GM23338 (cell line): ENCODE measurements around the gene GPR3. TPM values are rescaled to one million over a fixed set of nuclear protein-coding genes. Genes with fewer than 3 reads are reported as not detected.

Experiments used
- ATAC-seq: fragments of 200-7000 bp; cut with Tn5 transposase; 3 replicates; pipeline ENCODE4 v1.9.1; 2020
- DNase-seq: peaks from one replicate; pipeline ENCODE4 v3.0.0-alpha.2; 2015; ENCODE audit warnings: low spot score
- H2AFZ ChIP-seq: fragments of 200-600 bp; sonication (generic); 2 replicates; pipeline ENCODE4 v1.8.0; 2016; ENCODE audit warnings: antibody characterized with exemption, mild to moderate bottlenecking, moderate library complexity
- H3F3A ChIP-seq: fragments of 200-600 bp; sonication (generic); replicated peaks from 2 replicates; pipeline ENCODE4 v1.8.0; 2017; ENCODE audit warnings: antibody characterized with exemption, mixed run types, low read depth
- H3K27ac ChIP-seq: fragments of 200-600 bp; sonication (generic); 2 replicates; pipeline ENCODE4 v1.6.1; 2016; ENCODE audit warnings: low read depth
- H3K27me3 ChIP-seq: fragments of 200-600 bp; sonication (generic); 2 replicates; pipeline ENCODE4 v1.8.0; 2016; ENCODE audit warnings: mild to moderate bottlenecking, mixed run types, moderate library complexity; ENCODE audit not compliant: insufficient read depth
- H3K36me3 ChIP-seq: fragments of 200-600 bp; sonication (generic); 2 replicates; pipeline ENCODE4 v1.8.0; 2016; ENCODE audit warnings: mild to moderate bottlenecking; ENCODE audit not compliant: insufficient read depth
- H3K4me1 ChIP-seq: fragments of 200-600 bp; sonication (generic); 2 replicates; pipeline ENCODE4 v1.8.0; 2016; ENCODE audit warnings: mild to moderate bottlenecking, moderate library complexity; ENCODE audit not compliant: insufficient read depth
- H3K4me2 ChIP-seq: fragments of 200-600 bp; sonication (generic); 2 replicates; pipeline ENCODE4 v1.7.1; 2017; ENCODE audit warnings: mixed run types
- H3K4me3 ChIP-seq: fragments of 200-600 bp; sonication (generic); 2 replicates; pipeline ENCODE4 v1.6.1; 2016; ENCODE audit warnings: mixed run types
- H3K79me2 ChIP-seq: fragments of 200-600 bp; sonication (generic); replicated peaks from 2 replicates; pipeline ENCODE4 v1.8.0; 2017; ENCODE audit warnings: mild to moderate bottlenecking; ENCODE audit not compliant: insufficient read depth
- H3K9me2 ChIP-seq: fragments of 200-600 bp; sonication (generic); 2 replicates; pipeline ENCODE4 v1.8.0; 2017; ENCODE audit not compliant: insufficient read depth
- H4K20me1 ChIP-seq: fragments of 200-600 bp; sonication (generic); replicated peaks from 2 replicates; pipeline ENCODE4 v1.8.0; 2017; ENCODE audit warnings: mild to moderate bottlenecking; ENCODE audit not compliant: insufficient read depth
- H3K27ac Mint-ChIP-seq: 2 replicates; pipeline ENCODE4 v1.8.0; 2020; ENCODE audit warnings: inconsistent platforms, mild to moderate bottlenecking, moderate library complexity, mixed read lengths
- H3K27me3 Mint-ChIP-seq: 3 replicates; pipeline ENCODE4 v1.8.0; 2022; ENCODE audit warnings: low read depth, mild to moderate bottlenecking, moderate library complexity, mixed read lengths, inconsistent platforms; ENCODE audit not compliant: insufficient read depth, poor library complexity
- H3K36me3 Mint-ChIP-seq: 3 replicates; pipeline ENCODE4 v1.8.0; 2021; ENCODE audit warnings: low read depth, mild to moderate bottlenecking, inconsistent platforms, moderate library complexity, mixed read lengths
- H3K4me1 Mint-ChIP-seq: 3 replicates; pipeline ENCODE4 v1.8.0; 2020; ENCODE audit warnings: mild to moderate bottlenecking, inconsistent platforms, mixed read lengths
- H3K4me3 Mint-ChIP-seq: 3 replicates; pipeline ENCODE4 v1.8.0; 2021; ENCODE audit warnings: moderate library complexity, mild to moderate bottlenecking, inconsistent platforms, mixed read lengths
- H3K9me3 Mint-ChIP-seq: 3 replicates; pipeline ENCODE4 v1.8.0; 2020; ENCODE audit warnings: moderate library complexity, mild to moderate bottlenecking, inconsistent platforms, mixed read lengths
- CREB1 ChIP-seq: fragments of 250-450 bp; sonication (Bioruptor Pico); IDR thresholded peaks from 2 replicates; pipeline ENCODE4 v1.5.0; 2020; ENCODE audit warnings: low read depth, mild to moderate bottlenecking, moderate library complexity
- EZH2 ChIP-seq: fragments of 200-600 bp; sonication (generic); IDR thresholded peaks from one replicate; pipeline ENCODE4 v1.8.0; 2017; ENCODE audit warnings: antibody characterized with exemption, mild to moderate bottlenecking, low read depth; ENCODE audit not compliant: unreplicated experiment
- EZH2phosphoT487 ChIP-seq: fragments of 200-600 bp; sonication (generic); IDR thresholded peaks from one replicate; pipeline ENCODE4 v1.8.1; 2018; ENCODE audit warnings: antibody characterized with exemption; ENCODE audit not compliant: unreplicated experiment
- JUNB ChIP-seq: IDR thresholded peaks from one replicate; pipeline ENCODE4 v1.6.1; 2016; ENCODE audit warnings: antibody characterized with exemption; ENCODE audit not compliant: unreplicated experiment
- NANOG ChIP-seq: IDR thresholded peaks from 2 replicates; pipeline ENCODE4 v1.6.1; 2016; ENCODE audit warnings: antibody characterized with exemption, borderline replicate concordance
- POLR2AphosphoS5 ChIP-seq: IDR thresholded peaks from 2 replicates; pipeline ENCODE4 v1.6.1; 2016; ENCODE audit warnings: antibody characterized with exemption, low read depth
- STAT1 ChIP-seq: IDR thresholded peaks from one replicate; pipeline ENCODE4 v1.6.1; 2016; ENCODE audit warnings: antibody characterized with exemption; ENCODE audit not compliant: unreplicated experiment
- ZNF114 ChIP-seq: fragments of 250-450 bp; sonication (Bioruptor Pico); IDR thresholded peaks from 2 replicates; pipeline ENCODE4 v1.5.0; 2020; ENCODE audit warnings: mild to moderate bottlenecking, moderate library complexity
- ZNF331 ChIP-seq: fragments of 250-450 bp; sonication (Bioruptor Pico); IDR thresholded peaks from 2 replicates; pipeline ENCODE4 v1.5.0; 2020; ENCODE audit warnings: low read depth, mild to moderate bottlenecking, moderate library complexity
- polyA plus RNA-seq: library from polyadenylated mRNA; unstranded; fragments of >200 nt; fragmentation: Nextera tagmentation; extraction: Ambion mirVana; gene quantifications from 2 replicates; pipeline ENCODE4 v1.2.1, GENCODE V29; 2016
- total RNA-seq: library from RNA; depleted of rRNA; stranded (reverse); fragments of >200 nt; shearing (Covaris generic); gene quantifications from 2 replicates; pipeline ENCODE4 v1.2.3, GENCODE V29; 2014
- TF ChIP-seq, protein P1 (sequence below): IDR thresholded peaks from 2 replicates; pipeline ENCODE4 v1.6.1; 2016; ENCODE audit warnings: antibody characterized with exemption
- TF ChIP-seq, protein P2 (sequence below), 2 experiments: fragments of 200-600 bp in 1 of 2; sonication (generic) in 1 of 2; conservative IDR thresholded peaks; 2 replicates each; pipeline versions ENCODE4 v1.5.1 to v1.6.1; 2016 to 2017; ENCODE audit warnings: antibody characterized with exemption in 2 of 2, low read depth in 2 of 2, mild to moderate bottlenecking in 2 of 2, moderate library complexity in 1 of 2
- TF ChIP-seq, protein P3 (sequence below): fragments of 250-450 bp; sonication (Bioruptor Pico); IDR thresholded peaks from 2 replicates; pipeline ENCODE4 v1.5.0; 2020; ENCODE audit warnings: mild to moderate bottlenecking, moderate library complexity

The GPR3 gene
- total and polyA plus RNA-seq, 2 experiments from 2014 or later = 5.9 to 9.1 TPM

DNA sequence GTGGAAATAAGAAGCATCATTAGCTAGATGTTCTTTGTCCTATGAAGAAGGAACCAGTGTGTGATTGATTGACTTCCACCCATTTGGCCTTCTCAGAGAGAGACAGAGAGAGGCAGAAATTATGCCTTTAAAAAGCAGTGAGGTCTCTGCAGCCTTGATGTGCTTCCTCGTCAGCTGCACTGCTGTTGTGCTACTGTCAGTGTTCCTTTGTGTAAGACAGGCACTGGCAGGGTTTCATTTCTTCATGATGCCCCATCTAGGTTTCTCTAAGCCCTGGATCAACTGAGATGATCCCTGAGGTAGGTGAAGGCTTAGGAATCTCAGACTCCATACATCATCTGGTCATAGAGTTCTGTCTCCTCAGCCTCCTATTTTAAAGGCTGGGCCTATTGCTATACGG lies 34.9 kb downstream of the GPR3 start:
- TF ChIP-seq NANOG = no peak
- no peak for TF ChIP-seq STAT1
- TF ChIP-seq EZH2phosphoT487 = no peak

DNA sequence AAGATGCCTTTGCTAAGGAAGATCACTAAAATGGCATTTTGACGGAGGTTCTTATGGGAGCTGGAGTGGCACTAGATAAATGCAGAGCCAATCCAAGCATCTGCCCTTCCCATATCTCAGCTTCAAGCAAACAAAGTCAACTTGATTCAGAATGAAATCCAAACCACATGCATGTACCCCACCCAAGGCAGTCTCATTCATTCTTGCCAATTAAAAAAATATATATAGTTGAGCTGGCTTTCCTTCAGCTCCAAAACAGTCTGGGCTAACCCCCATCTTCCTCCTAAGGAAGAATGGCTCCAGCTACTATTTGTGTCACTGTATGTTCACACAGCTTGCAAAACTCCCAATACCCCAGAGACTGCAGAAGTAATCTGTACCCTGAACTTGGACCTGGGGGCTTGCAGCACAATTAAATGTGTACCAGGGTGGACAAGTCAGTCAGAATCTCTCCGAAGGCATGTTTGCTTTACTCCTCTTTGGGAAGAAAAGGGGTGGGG lies 35.4 kb downstream of the GPR3 start:
- 0 out of 2 replicates have a peak, but pooled peaks cover 3% of the 10 kb centered on the region for H3K36me3 ChIP-seq
- no peak for TF ChIP-seq EZH2phosphoT487
- TF ChIP-seq, protein P1, sequence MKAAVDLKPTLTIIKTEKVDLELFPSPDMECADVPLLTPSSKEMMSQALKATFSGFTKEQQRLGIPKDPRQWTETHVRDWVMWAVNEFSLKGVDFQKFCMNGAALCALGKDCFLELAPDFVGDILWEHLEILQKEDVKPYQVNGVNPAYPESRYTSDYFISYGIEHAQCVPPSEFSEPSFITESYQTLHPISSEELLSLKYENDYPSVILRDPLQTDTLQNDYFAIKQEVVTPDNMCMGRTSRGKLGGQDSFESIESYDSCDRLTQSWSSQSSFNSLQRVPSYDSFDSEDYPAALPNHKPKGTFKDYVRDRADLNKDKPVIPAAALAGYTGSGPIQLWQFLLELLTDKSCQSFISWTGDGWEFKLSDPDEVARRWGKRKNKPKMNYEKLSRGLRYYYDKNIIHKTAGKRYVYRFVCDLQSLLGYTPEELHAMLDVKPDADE = no peak
- TF ChIP-seq ZNF331 = no peak
- no peak for TF ChIP-seq NANOG
- no peak for TF ChIP-seq POLR2AphosphoS5
- no peak for TF ChIP-seq STAT1
- no peak for TF ChIP-seq ZNF114 (CRISPR knock-in tag)
- TF ChIP-seq, protein P2, sequence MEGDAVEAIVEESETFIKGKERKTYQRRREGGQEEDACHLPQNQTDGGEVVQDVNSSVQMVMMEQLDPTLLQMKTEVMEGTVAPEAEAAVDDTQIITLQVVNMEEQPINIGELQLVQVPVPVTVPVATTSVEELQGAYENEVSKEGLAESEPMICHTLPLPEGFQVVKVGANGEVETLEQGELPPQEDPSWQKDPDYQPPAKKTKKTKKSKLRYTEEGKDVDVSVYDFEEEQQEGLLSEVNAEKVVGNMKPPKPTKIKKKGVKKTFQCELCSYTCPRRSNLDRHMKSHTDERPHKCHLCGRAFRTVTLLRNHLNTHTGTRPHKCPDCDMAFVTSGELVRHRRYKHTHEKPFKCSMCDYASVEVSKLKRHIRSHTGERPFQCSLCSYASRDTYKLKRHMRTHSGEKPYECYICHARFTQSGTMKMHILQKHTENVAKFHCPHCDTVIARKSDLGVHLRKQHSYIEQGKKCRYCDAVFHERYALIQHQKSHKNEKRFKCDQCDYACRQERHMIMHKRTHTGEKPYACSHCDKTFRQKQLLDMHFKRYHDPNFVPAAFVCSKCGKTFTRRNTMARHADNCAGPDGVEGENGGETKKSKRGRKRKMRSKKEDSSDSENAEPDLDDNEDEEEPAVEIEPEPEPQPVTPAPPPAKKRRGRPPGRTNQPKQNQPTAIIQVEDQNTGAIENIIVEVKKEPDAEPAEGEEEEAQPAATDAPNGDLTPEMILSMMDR (conservative IDR thresholded peaks at IDR 0.05; ENCODE audit: low read depth in 2 of 2) = no peak
- no peak for TF ChIP-seq CREB1 (CRISPR knock-in tag)
- no peak for TF ChIP-seq JUNB
- no peak for TF ChIP-seq EZH2
- TF ChIP-seq, protein P3, sequence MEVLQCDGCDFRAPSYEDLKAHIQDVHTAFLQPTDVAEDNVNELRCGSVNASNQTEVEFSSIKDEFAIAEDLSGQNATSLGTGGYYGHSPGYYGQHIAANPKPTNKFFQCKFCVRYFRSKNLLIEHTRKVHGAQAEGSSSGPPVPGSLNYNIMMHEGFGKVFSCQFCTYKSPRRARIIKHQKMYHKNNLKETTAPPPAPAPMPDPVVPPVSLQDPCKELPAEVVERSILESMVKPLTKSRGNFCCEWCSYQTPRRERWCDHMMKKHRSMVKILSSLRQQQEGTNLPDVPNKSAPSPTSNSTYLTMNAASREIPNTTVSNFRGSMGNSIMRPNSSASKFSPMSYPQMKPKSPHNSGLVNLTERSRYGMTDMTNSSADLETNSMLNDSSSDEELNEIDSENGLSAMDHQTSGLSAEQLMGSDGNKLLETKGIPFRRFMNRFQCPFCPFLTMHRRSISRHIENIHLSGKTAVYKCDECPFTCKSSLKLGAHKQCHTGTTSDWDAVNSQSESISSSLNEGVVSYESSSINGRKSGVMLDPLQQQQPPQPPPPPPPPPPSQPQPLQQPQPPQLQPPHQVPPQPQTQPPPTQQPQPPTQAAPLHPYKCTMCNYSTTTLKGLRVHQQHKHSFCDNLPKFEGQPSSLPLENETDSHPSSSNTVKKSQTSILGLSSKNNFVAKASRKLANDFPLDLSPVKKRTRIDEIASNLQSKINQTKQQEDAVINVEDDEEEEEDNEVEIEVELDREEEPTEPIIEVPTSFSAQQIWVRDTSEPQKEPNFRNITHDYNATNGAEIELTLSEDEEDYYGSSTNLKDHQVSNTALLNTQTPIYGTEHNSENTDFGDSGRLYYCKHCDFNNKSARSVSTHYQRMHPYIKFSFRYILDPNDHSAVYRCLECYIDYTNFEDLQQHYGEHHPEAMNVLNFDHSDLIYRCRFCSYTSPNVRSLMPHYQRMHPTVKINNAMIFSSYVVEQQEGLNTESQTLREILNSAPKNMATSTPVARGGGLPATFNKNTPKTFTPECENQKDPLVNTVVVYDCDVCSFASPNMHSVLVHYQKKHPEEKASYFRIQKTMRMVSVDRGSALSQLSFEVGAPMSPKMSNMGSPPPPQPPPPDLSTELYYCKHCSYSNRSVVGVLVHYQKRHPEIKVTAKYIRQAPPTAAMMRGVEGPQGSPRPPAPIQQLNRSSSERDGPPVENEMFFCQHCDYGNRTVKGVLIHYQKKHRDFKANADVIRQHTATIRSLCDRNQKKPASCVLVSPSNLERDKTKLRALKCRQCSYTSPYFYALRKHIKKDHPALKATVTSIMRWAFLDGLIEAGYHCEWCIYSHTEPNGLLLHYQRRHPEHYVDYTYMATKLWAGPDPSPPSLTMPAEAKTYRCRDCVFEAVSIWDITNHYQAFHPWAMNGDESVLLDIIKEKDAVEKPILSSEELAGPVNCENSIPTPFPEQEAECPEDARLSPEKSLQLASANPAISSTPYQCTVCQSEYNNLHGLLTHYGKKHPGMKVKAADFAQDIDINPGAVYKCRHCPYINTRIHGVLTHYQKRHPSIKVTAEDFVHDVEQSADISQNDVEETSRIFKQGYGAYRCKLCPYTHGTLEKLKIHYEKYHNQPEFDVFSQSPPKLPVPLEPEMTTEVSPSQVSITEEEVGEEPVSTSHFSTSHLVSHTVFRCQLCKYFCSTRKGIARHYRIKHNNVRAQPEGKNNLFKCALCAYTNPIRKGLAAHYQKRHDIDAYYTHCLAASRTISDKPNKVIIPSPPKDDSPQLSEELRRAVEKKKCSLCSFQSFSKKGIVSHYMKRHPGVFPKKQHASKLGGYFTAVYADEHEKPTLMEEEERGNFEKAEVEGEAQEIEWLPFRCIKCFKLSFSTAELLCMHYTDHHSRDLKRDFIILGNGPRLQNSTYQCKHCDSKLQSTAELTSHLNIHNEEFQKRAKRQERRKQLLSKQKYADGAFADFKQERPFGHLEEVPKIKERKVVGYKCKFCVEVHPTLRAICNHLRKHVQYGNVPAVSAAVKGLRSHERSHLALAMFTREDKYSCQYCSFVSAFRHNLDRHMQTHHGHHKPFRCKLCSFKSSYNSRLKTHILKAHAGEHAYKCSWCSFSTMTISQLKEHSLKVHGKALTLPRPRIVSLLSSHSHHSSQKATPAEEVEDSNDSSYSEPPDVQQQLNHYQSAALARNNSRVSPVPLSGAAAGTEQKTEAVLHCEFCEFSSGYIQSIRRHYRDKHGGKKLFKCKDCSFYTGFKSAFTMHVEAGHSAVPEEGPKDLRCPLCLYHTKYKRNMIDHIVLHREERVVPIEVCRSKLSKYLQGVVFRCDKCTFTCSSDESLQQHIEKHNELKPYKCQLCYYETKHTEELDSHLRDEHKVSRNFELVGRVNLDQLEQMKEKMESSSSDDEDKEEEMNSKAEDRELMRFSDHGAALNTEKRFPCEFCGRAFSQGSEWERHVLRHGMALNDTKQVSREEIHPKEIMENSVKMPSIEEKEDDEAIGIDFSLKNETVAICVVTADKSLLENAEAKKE (CRISPR knock-in tag) = no peak
- no peaks in the 10 kb centered on the region; the same call in 1 of the 2 replicates for H4K20me1 ChIP-seq
- no peaks in the 10 kb centered on the region for H3K9me2 ChIP-seq
- peak overlapping the region; percentile 88 for H3K27ac ChIP-seq
- Mint-ChIP-seq H3K27me3 (peaks cover 7% of the 10 kb centered on the region), H3K4me3 (peak overlapping the region; percentile 25; the same call in 1 of the 3 replicates), H3K27ac (peak overlapping the region; percentile 98), H3K9me3 (no peaks in the 10 kb centered on the region), H3K4me1 (peaks cover 60% of the 10 kb centered on the region), H3K36me3 (peaks cover 28% of the 10 kb centered on the region)
- ATAC-seq (no peak), DNase-seq (no peak)
- peak overlapping the region; percentile 40 for H3K4me2 ChIP-seq
- peaks cover 46% of the 10 kb centered on the region for H3K4me1 ChIP-seq
- H3F3A ChIP-seq = no peaks in the 10 kb centered on the region; the same call in 1 of the 2 replicates
- H3K27me3 ChIP-seq = no peaks in the 10 kb centered on the region
- peaks cover 23% of the 10 kb centered on the region for H3K79me2 ChIP-seq
- no peak overlapping the region for H2AFZ ChIP-seq
- no peak overlapping the region; the same call in 1 of the 2 replicates for H3K4me3 ChIP-seq

More for the DNA sequence above, 34.9 kb downstream of the GPR3 start:
- Mint-ChIP-seq H3K4me3 (no peak overlapping the region; the same call in 2 of the 3 replicates), H3K36me3 (peaks cover 28% of the 10 kb centered on the region), H3K9me3 (no peaks in the 10 kb centered on the region), H3K27me3 (peaks cover 9% of the 10 kb centered on the region), H3K4me1 (peaks cover 62% of the 10 kb centered on the region), H3K27ac (peak overlapping the region; percentile 98; the same call in 1 of the 2 replicates)
- H3K4me2 ChIP-seq = no peak overlapping the region
- H3K36me3 ChIP-seq = 0 out of 2 replicates have a peak, but pooled peaks cover 3% of the 10 kb centered on the region
- H3K79me2 ChIP-seq = peaks cover 21% of the 10 kb centered on the region
- H3K27ac ChIP-seq = 0 out of 2 replicates have a peak overlapping the region, but pooled peaks have one; percentile 26
- H3K4me3 ChIP-seq = no peak overlapping the region
- peaks cover 46% of the 10 kb centered on the region for H3K4me1 ChIP-seq
- H4K20me1 ChIP-seq = no peaks in the 10 kb centered on the region; the same call in 1 of the 2 replicates
- H3K9me2 ChIP-seq = no peaks in the 10 kb centered on the region
- no peak for DNase-seq
- ATAC-seq = no peak
- no peak overlapping the region for H2AFZ ChIP-seq
- no peaks in the 10 kb centered on the region for H3K27me3 ChIP-seq
- no peaks in the 10 kb centered on the region; the same call in 1 of the 2 replicates for H3F3A ChIP-seq
